HG02798 (cell line): Measurements from ENCODE around the gene GLYAT.

Source experiments
- ATAC-seq: cut with Tn5 transposase; IDR thresholded peaks from one replicate; pipeline ENCODE4 v1.9.1; 2021; ENCODE audit warnings: mild to moderate bottlenecking; ENCODE audit not compliant: unreplicated experiment, poor library complexity

The GLYAT gene, protein sequence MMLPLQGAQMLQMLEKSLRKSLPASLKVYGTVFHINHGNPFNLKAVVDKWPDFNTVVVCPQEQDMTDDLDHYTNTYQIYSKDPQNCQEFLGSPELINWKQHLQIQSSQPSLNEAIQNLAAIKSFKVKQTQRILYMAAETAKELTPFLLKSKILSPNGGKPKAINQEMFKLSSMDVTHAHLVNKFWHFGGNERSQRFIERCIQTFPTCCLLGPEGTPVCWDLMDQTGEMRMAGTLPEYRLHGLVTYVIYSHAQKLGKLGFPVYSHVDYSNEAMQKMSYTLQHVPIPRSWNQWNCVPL

DNA sequence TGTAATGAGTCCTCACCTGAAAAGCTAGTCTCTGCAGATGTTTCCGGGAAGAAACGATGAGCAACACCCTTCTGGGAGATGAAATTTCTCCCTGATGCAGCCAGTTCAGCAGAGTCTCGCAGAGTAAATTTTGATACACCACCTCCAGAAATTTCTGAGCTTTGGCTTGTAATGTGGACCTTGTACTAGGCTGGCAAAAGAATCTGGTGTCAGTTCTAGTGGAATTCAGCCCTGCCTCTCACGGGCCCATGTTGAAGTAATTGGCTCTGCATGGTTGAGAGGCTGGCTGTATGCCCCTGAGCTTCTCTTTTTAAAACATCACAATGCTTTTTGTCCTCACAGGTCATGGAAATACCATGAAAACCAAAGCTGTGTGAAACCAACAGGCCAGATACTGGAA, at the start of gene GLYAT:
Gene GLYAT, minus strand, starts transcription at position 125 of the 400 bp plus-strand sequence. CDS start 7,447 bp downstream, outside the sequence.
- no peak for ATAC-seq

DNA sequence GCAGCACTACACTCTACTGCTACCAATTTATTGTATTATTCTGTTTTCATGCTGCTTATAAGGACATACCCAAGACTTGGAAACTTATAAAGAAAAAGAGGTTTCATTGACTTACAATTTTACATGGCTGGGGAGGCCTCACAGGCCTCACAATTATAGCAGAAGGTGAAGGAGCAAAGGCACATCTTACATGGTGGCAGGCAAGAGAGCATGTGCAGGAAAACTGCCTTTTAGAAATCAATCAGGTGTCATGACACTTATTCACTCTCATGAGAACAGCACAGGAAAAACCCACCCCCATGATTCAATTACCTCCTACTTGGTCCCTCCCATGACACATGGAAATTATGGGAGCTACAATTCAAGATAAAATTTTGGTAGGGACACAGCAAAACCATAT, 49.6 kb upstream of the GLYAT start:
- ATAC-seq = no peak

DNA sequence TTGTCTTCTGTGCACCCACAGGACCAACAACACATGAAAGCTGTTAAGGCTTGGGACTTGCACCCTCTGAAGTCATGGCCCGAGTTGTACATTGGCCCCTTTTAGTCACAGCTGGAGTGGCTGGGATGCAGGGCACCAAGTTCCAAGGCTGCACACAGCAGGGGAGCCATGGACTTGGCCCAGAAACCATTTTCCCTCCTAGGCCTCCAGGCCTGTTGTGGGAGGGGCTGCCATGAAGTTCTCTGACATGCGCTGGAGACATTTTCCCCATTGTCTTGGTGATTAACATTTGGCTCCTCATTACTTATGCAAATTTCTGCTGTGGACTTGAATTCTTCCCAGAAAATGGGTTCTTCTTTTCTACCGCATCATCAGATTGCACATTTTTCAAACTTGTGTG, 48.8 kb upstream of the GLYAT start:
- no peak for ATAC-seq

DNA sequence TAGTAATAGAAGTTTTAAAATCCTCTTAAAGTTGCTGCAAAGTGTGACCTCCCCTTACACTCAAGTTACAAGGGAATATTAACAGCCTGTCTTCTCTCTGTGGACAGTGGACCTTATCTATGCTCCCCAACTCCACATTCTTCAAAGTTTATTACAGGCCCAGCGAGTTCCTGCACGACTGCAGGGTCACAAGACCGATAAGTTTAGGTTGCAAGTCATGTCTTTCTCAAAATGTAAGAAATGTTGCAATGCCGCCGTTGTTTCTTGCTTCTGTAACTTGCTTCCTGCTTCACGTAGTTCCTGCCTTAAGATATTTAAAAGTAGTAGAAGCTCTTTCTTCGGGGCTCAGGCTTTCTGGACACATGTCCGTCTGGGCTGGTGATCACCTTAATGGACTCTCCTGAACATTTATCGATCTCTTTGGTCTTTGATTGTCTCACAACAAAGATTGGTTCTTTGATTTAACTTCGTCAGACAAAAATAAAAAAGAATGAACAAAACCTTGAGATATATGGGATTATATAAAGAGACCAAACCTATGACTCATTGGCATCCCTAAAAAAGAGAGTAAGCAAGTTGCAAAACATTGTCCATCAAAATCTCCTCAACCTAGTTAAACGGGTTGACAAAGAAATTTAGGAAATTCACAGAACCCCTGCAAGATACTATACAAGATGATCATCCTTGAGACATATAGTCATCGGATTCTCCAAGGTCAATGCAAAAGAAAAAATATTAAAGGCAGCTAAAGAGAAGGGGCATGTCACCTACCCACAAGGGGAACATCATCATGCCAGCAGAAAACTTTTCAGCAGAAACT, 45.4 kb upstream of the GLYAT start:
- no peak for ATAC-seq

DNA sequence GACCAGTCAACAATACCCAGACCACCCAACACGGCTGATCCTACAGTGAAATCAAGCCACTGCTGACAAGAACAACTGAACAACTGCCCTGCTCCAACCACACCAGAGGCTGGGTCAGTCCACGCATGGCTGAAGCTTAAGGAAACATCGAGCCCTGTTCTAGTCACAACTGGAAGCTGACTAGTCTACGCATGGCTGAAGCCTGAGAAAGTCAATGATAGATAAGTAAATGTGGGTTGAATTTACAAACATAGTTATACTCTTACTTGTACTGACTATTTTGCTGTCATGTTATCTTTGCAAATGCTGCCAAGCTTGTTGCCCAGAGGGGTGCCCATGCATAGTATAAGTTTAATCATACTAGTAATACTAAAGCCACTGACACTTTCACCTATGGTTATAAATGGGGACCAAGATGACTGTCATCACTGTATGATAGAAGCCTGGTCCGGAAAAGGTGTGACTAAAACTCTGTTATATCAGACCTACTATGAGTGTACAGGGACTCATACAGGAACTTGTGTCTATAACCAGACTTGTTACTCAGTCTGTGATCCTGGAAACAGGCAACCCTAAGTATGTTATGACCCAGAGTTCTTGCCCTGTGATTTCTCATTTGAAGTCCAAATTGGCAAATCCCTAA, 43.4 kb upstream of the GLYAT start:
- no peak for ATAC-seq

DNA sequence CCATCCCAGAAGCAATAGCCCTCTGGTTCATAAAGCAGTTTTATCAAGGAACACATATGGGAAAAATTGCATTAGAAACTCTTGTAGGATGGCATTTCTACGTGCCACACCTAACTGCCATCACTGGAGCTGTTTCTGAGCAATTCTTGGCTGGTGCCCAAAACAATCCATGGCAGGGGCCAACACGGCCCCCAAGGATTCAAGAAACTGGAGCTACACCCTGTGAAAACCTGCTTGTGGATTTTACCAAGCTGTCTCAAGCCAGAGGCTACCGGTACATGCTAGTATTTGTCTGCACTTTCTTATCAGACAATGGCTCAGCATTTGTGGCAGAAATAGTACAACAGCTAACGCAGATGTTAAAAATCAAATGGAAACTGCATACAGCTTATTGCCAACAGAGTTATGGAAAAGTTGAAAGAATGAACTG, 42.4 kb upstream of the GLYAT start:
- no peak for ATAC-seq

DNA sequence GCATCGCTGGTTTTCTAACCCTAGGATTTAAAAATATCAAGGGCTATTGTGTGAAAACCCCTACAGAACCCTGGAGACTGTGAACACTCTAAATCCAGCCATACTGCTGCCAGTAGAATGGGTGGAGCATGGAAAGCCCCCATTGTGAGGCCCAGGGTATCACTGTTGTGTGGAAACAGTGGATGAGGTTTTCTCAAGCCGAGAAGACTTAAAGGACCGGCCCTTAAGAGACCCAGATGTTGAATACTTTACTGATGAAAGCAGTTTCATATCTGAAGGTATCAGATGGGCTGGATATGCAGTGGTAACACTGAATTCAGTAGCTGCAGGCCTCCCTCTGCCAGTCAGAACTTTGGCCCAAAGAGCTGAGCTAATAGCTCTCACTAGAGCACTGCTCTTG, 41.6 kb upstream of the GLYAT start:
- ATAC-seq = no peak

DNA sequence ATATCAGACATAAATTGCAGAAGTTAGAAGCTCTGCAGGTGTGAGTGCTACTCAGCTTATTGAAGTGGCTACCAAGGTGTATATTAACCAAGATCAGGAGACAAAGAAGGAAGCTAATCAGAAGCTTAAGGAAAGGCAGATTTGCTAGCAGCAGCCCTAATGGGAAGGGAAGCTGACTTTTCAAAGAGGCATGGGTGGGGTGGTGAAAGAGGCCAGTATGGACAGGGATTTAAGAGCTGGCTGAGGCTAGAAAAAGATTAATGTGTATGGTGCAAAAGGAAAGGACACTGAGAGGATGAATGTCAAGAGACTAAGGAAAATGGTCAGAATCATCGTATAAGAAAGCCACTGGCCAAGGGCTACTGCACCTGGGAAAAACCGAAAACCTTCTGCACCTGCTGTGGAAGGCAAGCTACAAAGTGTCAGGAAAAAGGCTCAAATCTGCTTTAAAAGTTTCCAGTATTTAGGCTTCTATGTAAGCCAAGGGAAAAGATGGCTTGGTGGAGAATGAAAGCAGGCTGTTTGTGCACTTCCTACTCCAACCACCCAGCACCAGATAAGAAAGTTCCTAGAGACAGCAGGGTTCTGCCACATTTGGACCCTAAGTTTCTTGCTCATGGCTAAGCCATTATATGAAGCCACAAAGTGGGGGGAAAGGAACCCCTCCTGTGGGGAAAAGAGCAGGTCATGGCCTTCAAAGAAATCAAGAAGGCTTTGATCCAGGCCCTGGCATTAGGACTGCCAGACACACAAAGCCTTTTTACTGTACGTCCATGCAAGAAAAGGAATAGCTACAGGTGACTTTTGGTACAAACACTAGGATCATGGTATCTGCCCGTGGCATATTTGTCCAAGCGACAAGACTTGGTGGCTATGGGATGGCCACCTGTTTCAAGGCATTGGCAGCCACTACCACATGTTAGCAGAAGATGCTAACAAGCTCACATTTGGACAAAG, 40.9 kb upstream of the GLYAT start:
- no peak for ATAC-seq

DNA sequence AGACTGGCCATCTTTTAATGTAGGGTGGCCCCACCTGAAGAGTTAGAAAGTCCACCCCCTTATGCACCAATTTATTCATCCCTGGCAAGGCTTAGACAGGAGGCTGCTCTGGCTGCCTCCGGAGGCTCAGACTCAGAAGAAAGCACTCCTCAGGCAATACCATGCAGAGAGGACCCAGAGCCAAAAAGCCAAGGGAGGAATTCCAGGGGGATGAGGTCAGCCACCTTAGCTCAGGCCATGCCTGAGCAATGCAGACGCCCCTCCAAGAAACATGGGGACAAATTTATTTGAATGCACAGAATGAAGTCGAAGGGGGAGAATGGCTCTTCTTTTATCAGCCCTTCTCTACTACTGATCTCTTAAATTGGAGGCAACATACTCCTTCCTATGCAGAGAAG, 39.7 kb upstream of the GLYAT start:
- ATAC-seq = no peak

DNA sequence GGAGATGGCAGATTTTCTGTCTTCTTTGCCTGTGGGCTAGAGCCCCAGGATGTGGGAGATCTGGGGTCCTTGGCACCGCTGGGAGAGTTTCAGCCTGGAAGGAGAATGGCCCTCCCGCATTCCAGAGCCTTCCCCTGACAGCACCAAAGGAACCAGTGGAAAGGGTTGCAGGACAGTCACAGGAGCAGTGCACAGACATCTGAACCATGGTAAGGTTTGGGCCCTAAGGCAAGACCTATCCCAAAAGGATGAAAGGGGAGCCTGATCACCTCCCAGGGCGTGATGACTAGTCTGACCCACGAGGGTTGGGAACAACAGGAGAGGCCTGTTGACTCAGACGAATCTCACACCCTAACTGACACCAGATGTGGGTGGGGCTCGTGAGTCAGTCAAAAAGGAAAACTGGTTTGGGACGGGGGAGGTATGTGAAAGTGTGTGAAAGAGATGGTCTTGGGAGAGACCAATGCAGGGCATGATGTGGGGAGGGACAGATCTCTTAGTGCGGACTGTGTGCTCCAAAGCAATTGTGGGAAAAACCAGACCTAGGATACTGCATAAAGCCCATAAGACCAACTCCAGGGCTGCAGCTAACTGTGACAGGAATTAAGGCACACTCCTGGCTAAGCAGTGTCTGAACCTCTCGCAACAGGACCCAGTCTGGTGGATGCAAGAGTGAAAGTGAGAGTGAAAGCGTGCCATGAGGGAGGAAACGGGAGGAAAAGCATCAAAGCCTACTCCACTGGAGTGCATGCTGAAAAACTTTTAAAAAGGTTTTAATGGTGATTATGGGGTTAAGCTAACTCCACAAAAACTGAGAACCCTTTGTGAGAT, 39.1 kb upstream of the GLYAT start:
- ATAC-seq = no peak

DNA sequence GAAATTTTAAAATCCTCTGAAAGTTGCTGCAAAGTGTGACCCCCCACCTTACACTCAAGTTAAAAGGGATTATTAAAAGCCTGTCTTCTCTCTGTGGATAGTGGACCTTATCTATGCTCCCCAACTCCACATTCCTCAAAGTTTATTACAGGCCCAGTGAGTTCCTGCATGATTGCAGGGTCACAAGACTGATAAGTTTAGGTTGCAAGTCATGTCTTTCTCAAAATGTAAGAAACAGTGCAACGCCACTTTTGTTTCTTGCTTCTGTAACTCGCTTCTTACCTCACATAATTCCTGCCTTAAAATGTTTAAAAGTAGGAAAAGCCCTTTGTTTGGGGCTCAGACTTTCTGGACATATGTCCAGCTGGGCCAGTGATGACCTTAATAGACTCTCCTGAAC, 38.4 kb upstream of the GLYAT start:
- no peak for ATAC-seq

DNA sequence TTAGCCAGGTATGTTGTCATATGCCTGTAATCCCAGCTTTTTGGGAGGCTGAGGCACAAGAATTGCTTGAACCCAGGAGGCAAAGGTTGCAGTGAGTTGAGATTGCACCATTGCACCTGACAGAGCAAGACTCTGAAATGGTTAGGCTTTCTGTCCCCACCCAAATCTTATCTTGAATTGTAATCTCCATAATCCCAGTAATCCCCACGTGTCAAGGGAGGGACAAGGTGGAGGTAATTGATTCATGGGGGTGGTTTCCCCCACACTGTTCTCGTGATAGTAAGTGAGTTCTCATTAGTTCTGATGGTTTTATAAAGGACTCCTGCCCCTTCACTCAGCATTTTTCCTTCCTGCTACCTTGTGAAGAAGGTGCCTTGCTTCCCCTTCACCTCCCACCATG, 37.6 kb upstream of the GLYAT start:
- no peak for ATAC-seq

DNA sequence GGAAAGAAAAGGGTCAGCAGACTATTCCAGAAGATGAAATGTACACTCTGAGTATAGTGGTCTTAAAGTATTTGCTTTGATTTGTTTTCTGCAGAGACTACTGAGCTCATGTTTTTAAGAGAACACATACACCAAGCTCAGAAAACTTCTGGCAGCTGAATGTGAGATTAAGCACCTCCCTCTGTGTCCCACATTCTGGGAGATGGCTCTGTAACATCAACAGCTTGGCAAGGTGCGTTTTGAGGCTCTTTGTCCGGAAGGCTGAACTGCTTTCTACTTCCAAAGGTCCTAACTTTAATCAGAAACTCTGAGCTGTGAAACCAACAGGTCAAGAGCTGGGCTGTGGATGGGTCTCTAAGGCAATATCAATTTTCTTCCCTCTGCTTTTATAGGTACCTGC, 36.4 kb upstream of the GLYAT start:
- no peak for ATAC-seq

DNA sequence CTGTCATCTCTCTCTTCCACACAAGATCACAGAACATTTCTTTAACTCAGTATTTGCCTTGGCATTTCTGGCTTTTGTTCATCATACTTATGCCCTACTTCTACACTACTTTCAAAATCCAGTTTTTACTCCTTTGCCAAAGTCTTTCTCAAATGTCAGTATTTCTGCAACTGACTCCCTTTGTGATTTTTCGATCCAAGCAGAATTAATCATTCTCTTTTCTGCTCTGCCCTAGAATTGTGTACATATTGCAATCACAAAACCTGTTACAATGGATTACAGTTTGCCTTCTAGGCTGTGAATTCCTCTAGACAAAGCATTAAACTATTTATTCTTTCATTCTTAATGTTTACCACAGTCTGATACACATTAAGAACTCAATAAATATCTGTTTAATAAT, 33.3 kb upstream of the GLYAT start:
- no peak for ATAC-seq

DNA sequence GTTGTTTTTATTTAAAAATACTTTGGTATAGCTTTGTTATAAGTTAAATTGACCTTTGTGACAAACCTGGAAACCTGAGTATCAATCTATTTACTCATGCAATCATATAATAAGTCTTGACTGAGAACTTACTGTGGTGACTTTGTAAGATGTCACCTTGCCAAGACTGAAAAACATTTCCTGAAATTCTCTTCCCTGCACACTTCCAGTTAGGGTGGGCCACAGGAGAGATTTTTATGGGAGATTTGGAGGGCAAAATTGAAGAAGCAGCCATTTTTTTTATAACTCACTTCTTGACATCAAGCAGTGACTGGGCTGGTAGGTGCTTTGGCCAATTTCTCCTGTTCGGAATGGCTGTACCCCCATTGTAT, 31.4 kb upstream of the GLYAT start:
- no peak for ATAC-seq

DNA sequence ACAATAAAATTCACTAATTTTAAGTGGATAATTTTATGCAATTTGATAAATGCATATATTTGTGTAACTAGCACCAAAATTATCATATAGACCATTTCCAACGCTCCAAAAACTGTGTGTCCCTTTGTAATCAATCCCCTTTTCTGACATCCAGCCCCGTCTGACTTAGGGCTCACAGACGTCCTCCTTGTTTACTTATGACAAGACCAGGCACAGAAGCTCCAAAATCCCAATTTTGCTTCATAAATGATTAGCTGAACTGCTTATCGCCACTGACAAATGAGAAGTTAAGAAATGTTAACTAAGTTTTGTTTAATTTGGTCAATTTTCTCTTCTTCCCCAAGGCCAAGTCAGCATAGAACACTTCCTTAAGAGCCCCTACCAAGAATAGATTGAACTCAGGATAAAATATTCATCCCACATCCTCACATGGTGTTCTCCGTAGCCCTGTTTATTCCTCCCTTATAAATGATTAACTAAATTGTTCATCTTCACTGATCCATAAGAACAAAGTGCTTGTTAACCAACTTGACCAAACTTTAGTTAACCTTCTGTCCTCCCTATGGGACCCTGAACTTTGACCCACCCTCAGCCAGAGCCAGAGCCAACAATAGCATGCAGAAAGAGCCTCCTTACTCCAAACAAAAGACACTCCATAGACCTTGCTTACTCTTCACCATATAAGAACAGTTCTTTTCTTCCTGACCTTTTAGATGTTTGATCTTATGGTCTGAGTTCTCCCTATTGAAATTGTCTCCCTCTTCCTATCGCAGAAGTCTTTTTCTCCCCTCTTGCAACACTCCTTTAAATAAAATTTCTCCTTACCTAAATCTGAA, 30.8 kb upstream of the GLYAT start:
- no peak for ATAC-seq

DNA sequence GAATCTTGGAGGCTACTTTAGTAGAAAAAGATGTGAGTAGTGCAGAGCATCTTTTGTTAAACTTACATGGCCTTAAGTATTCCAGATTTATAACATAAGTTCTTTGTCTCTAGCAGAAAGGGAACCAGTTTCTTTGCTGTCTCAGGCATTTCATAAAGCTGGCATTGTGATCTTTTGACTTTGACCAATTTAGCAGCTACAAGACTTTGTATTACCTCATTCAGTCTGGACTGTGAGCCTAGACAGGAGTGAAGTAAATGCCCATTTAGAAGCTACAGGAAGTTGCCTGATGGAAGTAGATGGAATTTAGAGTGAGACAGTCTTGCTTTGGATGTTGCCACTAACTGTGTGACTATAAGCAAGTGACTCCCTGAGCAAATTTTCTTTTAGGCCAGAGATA, 25.7 kb upstream of the GLYAT start:
- ATAC-seq = no peak

DNA sequence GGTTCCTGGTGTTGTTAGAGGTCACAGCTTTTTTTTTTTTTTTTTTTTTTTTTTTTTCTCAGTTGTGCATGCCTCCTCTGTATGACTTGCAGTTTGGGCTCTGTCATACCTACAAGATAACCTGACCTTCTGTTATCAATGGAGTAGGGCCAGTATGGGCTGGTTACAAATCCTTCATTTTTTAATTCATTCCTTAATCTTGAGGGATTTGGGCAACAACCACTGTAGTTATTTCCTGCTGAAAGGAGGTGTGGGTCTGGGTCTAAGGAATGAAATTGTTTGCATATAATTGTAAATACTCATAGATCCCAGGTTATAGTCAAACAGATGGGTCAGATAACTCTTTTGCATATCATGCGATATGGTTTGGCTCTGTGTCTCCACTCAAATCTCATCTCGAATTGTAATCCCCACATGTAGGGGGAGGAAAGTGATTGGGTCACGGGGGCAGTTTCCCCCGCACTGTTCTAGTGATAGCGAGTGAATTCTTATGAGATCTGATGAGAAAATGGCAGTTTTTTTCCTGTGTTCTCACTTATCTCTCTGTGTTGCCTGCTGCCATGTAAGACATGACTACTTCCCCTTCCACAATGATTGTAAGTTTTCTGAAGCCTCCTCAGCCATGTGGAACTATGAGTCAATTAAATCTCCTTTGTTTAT, 14.1 kb upstream of the GLYAT start:
- no peak for ATAC-seq
